Activated T-cell treated with anti-CD3 and anti-CD28 coated beads, Interleukin-2, amount 50 U/mL, for 4 hours (primary cell): ENCODE data around the gene EVA1A. TPM values are rescaled to one million over a fixed set of nuclear protein-coding genes. Genes with fewer than 3 reads are reported as not detected.

Source experiments
- ATAC-seq, 2 donors: fragments of 200-7000 bp; cut with Tn5 transposase; one replicate each; pipeline ENCODE4 v1.10.0; 2021
- DNase-seq: peaks from one replicate; pipeline ENCODE4 v3.0.0-alpha.2; 2020
- H3K27me3 Mint-ChIP-seq: one replicate; pipeline ENCODE4 v1.8.0; 2021; ENCODE audit warnings: low read depth, mixed read lengths
- H3K36me3 Mint-ChIP-seq: one replicate; pipeline ENCODE4 v1.8.0; 2022; ENCODE audit warnings: mixed read lengths; ENCODE audit not compliant: insufficient read depth
- H3K4me1 Mint-ChIP-seq: one replicate; pipeline ENCODE4 v1.8.0; 2021; ENCODE audit warnings: low read depth, mixed read lengths
- H3K4me3 Mint-ChIP-seq: one replicate; pipeline ENCODE4 v1.8.0; 2021; ENCODE audit warnings: mild to moderate bottlenecking, moderate library complexity, mixed read lengths
- H3K9me3 Mint-ChIP-seq: one replicate; pipeline ENCODE4 v1.8.0; 2021; ENCODE audit warnings: mixed read lengths
- total RNA-seq, 3 donors: library from RNA; stranded (reverse); gene quantifications; one replicate each; pipeline ENCODE4 v1.2.1, GENCODE V29; 2021

The EVA1A gene
- total RNA-seq, 3 donors from 2014 or later: 0.13 TPM; not detected in 2

GRCh38 chr2:75548036-75548573 is 12.6 kb downstream of the EVA1A start:
- no peaks in the 10 kb centered on the region for H3K36me3 Mint-ChIP-seq
- no peak for DNase-seq
- no peaks in the 10 kb centered on the region for H3K9me3 Mint-ChIP-seq
- H3K4me1 Mint-ChIP-seq: no peaks in the 10 kb centered on the region
- no peak for ATAC-seq
- no peak overlapping the region for H3K4me3 Mint-ChIP-seq
- H3K27me3 Mint-ChIP-seq: peaks cover 13% of the 10 kb centered on the region

- DNase-seq (no peak), ATAC-seq (no peak)
- no peaks in the 10 kb centered on the region for H3K4me1 Mint-ChIP-seq
- H3K36me3 Mint-ChIP-seq: no peaks in the 10 kb centered on the region
- no peaks in the 10 kb centered on the region for H3K9me3 Mint-ChIP-seq
- H3K4me3 Mint-ChIP-seq: no peak overlapping the region
- peaks cover 10% of the 10 kb centered on the region for H3K27me3 Mint-ChIP-seq
Measured at GRCh38 chr2:75547345-75548035, 13.2 kb downstream of the EVA1A start.

GRCh38 chr2:75545922-75546321 is 14.8 kb downstream of the EVA1A start:
- Mint-ChIP-seq H3K27me3 (peaks cover 12% of the 10 kb centered on the region), H3K4me1 (no peaks in the 10 kb centered on the region), H3K4me3 (no peak overlapping the region), H3K9me3 (peaks cover 5% of the 10 kb centered on the region), H3K36me3 (no peaks in the 10 kb centered on the region)
- no peak for DNase-seq
- no peak for ATAC-seq

- no peaks in the 10 kb centered on the region for H3K4me1 Mint-ChIP-seq
- H3K4me3 Mint-ChIP-seq: no peak overlapping the region
Measured at GRCh38 chr2:75545387-75545786, 15.4 kb downstream of the EVA1A start.

GRCh38 chr2:75543446-75543845 is 17.3 kb downstream of the EVA1A start:
- ATAC-seq (no peak), DNase-seq (no peak)
- Mint-ChIP-seq H3K27me3 (peaks cover 8% of the 10 kb centered on the region), H3K9me3 (peaks cover 5% of the 10 kb centered on the region), H3K36me3 (no peaks in the 10 kb centered on the region), H3K4me3 (no peak overlapping the region), H3K4me1 (no peaks in the 10 kb centered on the region)

More at GRCh38 chr2:75545387-75545786, 15.4 kb downstream of the EVA1A start:
- DNase-seq: no peak
- Mint-ChIP-seq H3K27me3 (peaks cover 10% of the 10 kb centered on the region), H3K36me3 (no peaks in the 10 kb centered on the region), H3K9me3 (peaks cover 5% of the 10 kb centered on the region)
- no peak for ATAC-seq

GRCh38 chr2:75541430-75541829 is 19.3 kb downstream of the EVA1A start:
- ATAC-seq (no peak), DNase-seq (no peak)
- Mint-ChIP-seq H3K9me3 (peaks cover 11% of the 10 kb centered on the region), H3K4me3 (no peak overlapping the region), H3K27me3 (peaks cover 7% of the 10 kb centered on the region), H3K4me1 (no peaks in the 10 kb centered on the region), H3K36me3 (no peaks in the 10 kb centered on the region)

GRCh38 chr2:75540994-75541393 is 19.7 kb downstream of the EVA1A start:
- no peak for DNase-seq
- no peaks in the 10 kb centered on the region for H3K4me1 Mint-ChIP-seq
- peaks cover 11% of the 10 kb centered on the region for H3K9me3 Mint-ChIP-seq
- no peaks in the 10 kb centered on the region for H3K36me3 Mint-ChIP-seq
- H3K4me3 Mint-ChIP-seq: no peak overlapping the region
- no peak for ATAC-seq
- H3K27me3 Mint-ChIP-seq: peaks cover 7% of the 10 kb centered on the region

- no peaks in the 10 kb centered on the region for H3K4me1 Mint-ChIP-seq
- ATAC-seq (no peak), DNase-seq (no peak)
- H3K36me3 Mint-ChIP-seq: no peaks in the 10 kb centered on the region
- peaks cover 5% of the 10 kb centered on the region for H3K27me3 Mint-ChIP-seq
- H3K4me3 Mint-ChIP-seq: no peak overlapping the region
- H3K9me3 Mint-ChIP-seq: peaks cover 11% of the 10 kb centered on the region
Measured at GRCh38 chr2:75539955-75540716, 20.6 kb downstream of the EVA1A start.

- DNase-seq (no peak), ATAC-seq (no peak)
- Mint-ChIP-seq H3K4me3 (no peak overlapping the region), H3K27me3 (peaks cover 3% of the 10 kb centered on the region), H3K36me3 (no peaks in the 10 kb centered on the region), H3K9me3 (peaks cover 11% of the 10 kb centered on the region), H3K4me1 (no peaks in the 10 kb centered on the region)
Measured at GRCh38 chr2:75538521-75539490, 21.9 kb downstream of the EVA1A start.

- ATAC-seq (no peak), DNase-seq (no peak)
- Mint-ChIP-seq H3K27me3 (peaks cover 3% of the 10 kb centered on the region), H3K4me3 (no peak overlapping the region), H3K9me3 (peaks cover 11% of the 10 kb centered on the region), H3K4me1 (no peaks in the 10 kb centered on the region), H3K36me3 (no peaks in the 10 kb centered on the region)
Measured at GRCh38 chr2:75537658-75538057, 23.1 kb downstream of the EVA1A start.

GRCh38 chr2:75533135-75533534 is 27.6 kb downstream of the EVA1A start:
- Mint-ChIP-seq H3K27me3 (peaks cover 7% of the 10 kb centered on the region), H3K9me3 (peaks cover 6% of the 10 kb centered on the region), H3K4me3 (no peak overlapping the region), H3K4me1 (no peaks in the 10 kb centered on the region), H3K36me3 (no peaks in the 10 kb centered on the region)
- ATAC-seq (no peak), DNase-seq (no peak)

GRCh38 chr2:75532488-75532887 is 28.3 kb downstream of the EVA1A start:
- Mint-ChIP-seq H3K4me3 (no peak overlapping the region), H3K27me3 (peaks cover 7% of the 10 kb centered on the region), H3K4me1 (no peaks in the 10 kb centered on the region), H3K36me3 (no peaks in the 10 kb centered on the region), H3K9me3 (peaks cover 4% of the 10 kb centered on the region)
- ATAC-seq: no peak
- DNase-seq: no peak

- ATAC-seq (no peak), DNase-seq (no peak)
- no peak overlapping the region for H3K4me3 Mint-ChIP-seq
- H3K9me3 Mint-ChIP-seq: no peaks in the 10 kb centered on the region
- H3K27me3 Mint-ChIP-seq: peaks cover 11% of the 10 kb centered on the region
- H3K36me3 Mint-ChIP-seq: no peaks in the 10 kb centered on the region
- no peaks in the 10 kb centered on the region for H3K4me1 Mint-ChIP-seq
Measured at GRCh38 chr2:75528221-75528977, 32.3 kb downstream of the EVA1A start.
